ENCODE results near the gene NAA30.

NAA30 gene

GRCh38 chr14:57392830-57393229 is 2.4 kb downstream of the NAA30 start:
- DNase-seq (ENCODE audit: low spot score) = no peak

GRCh38 chr14:57400556-57401494 is 10.4 kb downstream of the NAA30 start:
- no peak for DNase-seq (ENCODE audit: low spot score)

GRCh38 chr14:57401501-57401900 is 11.1 kb downstream of the NAA30 start:
- no peak for DNase-seq (ENCODE audit: low spot score)

GRCh38 chr14:57402173-57402852 is 11.9 kb downstream of the NAA30 start:
- no peak for DNase-seq (ENCODE audit: low spot score)

- DNase-seq (ENCODE audit: low spot score) = no peak
Observed at GRCh38 chr14:57403521-57403864, 13.1 kb downstream of the NAA30 start.

- DNase-seq (ENCODE audit: low spot score) = no peak
Observed at GRCh38 chr14:57405562-57405961, 15.2 kb downstream of the NAA30 start.

- no peak for DNase-seq (ENCODE audit: low spot score)
Observed at GRCh38 chr14:57408037-57408436, 17.7 kb downstream of the NAA30 start.

GRCh38 chr14:57408634-57409033 is 18.2 kb downstream of the NAA30 start:
- no peak for DNase-seq (ENCODE audit: low spot score)

GRCh38 chr14:57412341-57412740 is 22.0 kb downstream of the NAA30 start:
- no peak for DNase-seq (ENCODE audit: low spot score)

GRCh38 chr14:57413849-57414248 is 23.5 kb downstream of the NAA30 start:
- no peak for DNase-seq (ENCODE audit: low spot score)

GRCh38 chr14:57417228-57417627 is 26.8 kb downstream of the NAA30 start:
- DNase-seq (ENCODE audit: low spot score) = no peak

GRCh38 chr14:57418999-57419398 is 28.6 kb downstream of the NAA30 start:
- no peak for DNase-seq (ENCODE audit: low spot score)

GRCh38 chr14:57420033-57420432 is 29.6 kb downstream of the NAA30 start:
- no peak for DNase-seq (ENCODE audit: low spot score)

GRCh38 chr14:57420986-57421385 is 30.6 kb downstream of the NAA30 start:
- no peak for DNase-seq (ENCODE audit: low spot score)

GRCh38 chr14:57435923-57436322 is 45.5 kb downstream of the NAA30 start:
- DNase-seq (ENCODE audit: low spot score) = no peak

- no peak for DNase-seq (ENCODE audit: low spot score)
Observed at GRCh38 chr14:57461777-57462320, 71.5 kb downstream of the NAA30 start.

- DNase-seq (ENCODE audit: low spot score) = no peak
Observed at GRCh38 chr14:57462551-57462950, 72.2 kb downstream of the NAA30 start.

GRCh38 chr14:57464008-57464730 is 73.8 kb downstream of the NAA30 start:
- DNase-seq (ENCODE audit: low spot score) = no peak
